ENCODE measurements around the gene CCDC32. TPM values are rescaled to one million over a fixed set of nuclear protein-coding genes. Genes with fewer than 3 reads are reported as not detected.
A peak's percentile ranks its signal among the peaks of the same experiment; 100 is the strongest.

The CCDC32 gene
- 10 to 100 TPM; 24.4 to 27.8 TPM for total RNA-seq

DNA sequence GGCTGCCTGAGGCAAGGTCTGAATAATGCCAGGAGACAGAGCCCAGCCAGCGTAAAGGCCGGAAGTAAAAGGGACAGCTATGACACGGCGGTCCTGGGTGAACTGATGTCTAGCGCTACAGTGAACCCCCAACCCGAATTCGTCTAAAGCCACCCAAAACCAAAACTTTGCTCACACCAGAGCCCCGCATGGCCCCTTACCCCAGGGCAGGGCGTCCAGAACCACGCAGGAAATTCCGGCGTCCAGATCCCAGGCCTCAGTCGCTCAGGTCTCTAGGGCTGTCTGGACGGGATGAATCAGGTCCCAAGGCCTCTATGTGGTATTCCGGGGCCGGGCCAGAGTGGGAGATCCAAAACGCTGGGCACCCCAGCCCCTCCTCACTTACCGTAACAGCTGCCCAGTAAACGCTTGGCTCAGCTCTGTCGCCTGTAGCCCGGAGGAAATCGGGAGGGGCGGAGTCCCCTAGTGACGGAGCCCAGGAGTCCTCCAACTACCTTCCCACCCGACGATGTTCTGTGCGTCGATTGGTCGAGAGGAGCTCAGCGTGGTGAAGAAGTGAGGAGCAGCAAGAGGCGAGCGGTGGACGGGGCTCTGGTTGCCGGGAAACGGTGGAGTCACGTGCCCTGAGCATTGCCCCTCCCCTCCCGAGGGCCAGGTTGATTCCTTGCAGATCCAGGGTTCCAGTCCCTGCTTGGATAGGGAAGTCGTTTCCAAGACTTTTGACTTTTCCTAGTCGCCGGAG lies at the start of gene CCDC32:
TSS of gene CCDC32 (minus strand) at position 452 of the 742 bp plus-strand sequence. CDS start 2,027 bp downstream, outside the sequence.
- Mint-ChIP-seq H3K36me3 (peaks cover 17% of the 10 kb centered on the region), H3K4me3 (peak within 1 kb of the TSS; percentile 91), H3K4me1 (peaks cover 52% of the 10 kb centered on the region), H3K27ac (peak within 1 kb of the TSS; percentile 94), H3K9me3 (ENCODE audit: low read depth) (no peaks in the 10 kb centered on the region), H3K27me3 (no peaks in the 10 kb centered on the region)
- peak; percentile 95 for ATAC-seq
- CTCF ChIA-PET, result interaction anchor here (0.7 to 4.0 kb wide), 8 partner anchors 10 to 329 kb away, joined by 3 to 27 read pairs (median 4); partner anchors contain the start of genes BAHD1 and VPS18
- DNase-seq, result peak; percentile 99

DNA sequence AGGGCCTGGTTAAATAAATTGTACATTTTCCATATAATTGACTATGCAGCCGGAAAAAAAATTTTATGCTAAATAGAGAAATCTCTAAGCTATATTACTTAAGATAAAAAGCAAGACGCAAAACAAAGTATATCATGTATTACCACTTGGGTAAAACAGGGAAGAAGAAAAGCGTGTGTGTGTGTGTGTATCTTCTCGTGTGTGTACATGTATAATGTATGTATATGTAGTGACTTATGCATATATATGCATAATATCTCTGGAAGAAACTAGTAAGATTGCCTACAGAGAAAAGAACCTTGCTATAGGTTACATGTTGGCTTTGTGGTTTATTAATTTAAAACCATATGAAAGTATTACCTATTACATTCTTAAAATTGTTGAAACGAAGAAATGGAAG lies 48.2 kb upstream of the CCDC32 start:
- peaks cover 31% of the 10 kb centered on the region for H3K36me3 Mint-ChIP-seq
- no peaks in the 10 kb centered on the region for H3K27me3 Mint-ChIP-seq
- no peaks in the 10 kb centered on the region for H3K9me3 Mint-ChIP-seq (ENCODE audit: low read depth)
- no peak overlapping the region for H3K27ac Mint-ChIP-seq
- H3K4me1 Mint-ChIP-seq, result no peaks in the 10 kb centered on the region
- H3K4me3 Mint-ChIP-seq, result no peak overlapping the region
- ATAC-seq, result no peak
- DNase-seq, result no peak
- CTCF ChIA-PET, result no interaction called here

DNA sequence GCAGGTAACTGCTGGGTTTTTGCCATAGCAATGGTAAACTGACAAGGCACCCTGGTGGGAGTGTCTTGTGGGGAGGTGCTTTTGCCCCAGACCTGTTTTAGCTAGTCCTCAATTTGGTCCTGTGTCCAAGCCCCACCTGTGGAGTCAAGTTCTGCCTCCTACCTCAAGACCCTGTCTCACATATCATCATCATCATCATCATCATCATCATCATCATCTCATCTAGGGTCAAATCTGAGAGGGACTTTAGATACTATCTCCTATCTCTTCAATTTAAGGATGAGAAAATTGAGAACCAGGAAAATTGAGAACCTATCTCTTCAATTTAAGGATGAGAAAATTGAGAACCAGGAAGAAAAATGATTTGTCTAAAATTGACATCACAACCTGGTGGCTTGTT lies 39.1 kb upstream of the CCDC32 start:
- DNase-seq (no peak), ATAC-seq (no peak)
- Mint-ChIP-seq H3K4me3 (no peak overlapping the region), H3K9me3 (ENCODE audit: low read depth) (no peaks in the 10 kb centered on the region), H3K27ac (no peak overlapping the region), H3K36me3 (peaks cover 27% of the 10 kb centered on the region), H3K27me3 (no peaks in the 10 kb centered on the region), H3K4me1 (peaks cover 6% of the 10 kb centered on the region)
- CTCF ChIA-PET, result interaction anchor here (1.1 to 1.2 kb wide), 2 partner anchors 36 to 290 kb away, joined by 3 read pairs; partner anchors contain the start of gene VPS18

- CTCF ChIA-PET, result interaction anchor here (0.6 to 1.7 kb wide), 2 partner anchors 9 to 11 kb away, joined by 3 to 5 read pairs; no protein-coding TSS in a partner anchor
- no peak overlapping the region for H3K4me3 Mint-ChIP-seq
- DNase-seq (no peak), ATAC-seq (no peak)
- H3K4me1 Mint-ChIP-seq, result peaks cover 16% of the 10 kb centered on the region
- no peak overlapping the region for H3K27ac Mint-ChIP-seq
- H3K9me3 Mint-ChIP-seq (ENCODE audit: low read depth), result no peaks in the 10 kb centered on the region
- H3K36me3 Mint-ChIP-seq, result peaks cover 17% of the 10 kb centered on the region
- no peaks in the 10 kb centered on the region for H3K27me3 Mint-ChIP-seq
Measured at GRCh38 chr15:40600956-40601355, 36.1 kb upstream of the CCDC32 start.

DNA sequence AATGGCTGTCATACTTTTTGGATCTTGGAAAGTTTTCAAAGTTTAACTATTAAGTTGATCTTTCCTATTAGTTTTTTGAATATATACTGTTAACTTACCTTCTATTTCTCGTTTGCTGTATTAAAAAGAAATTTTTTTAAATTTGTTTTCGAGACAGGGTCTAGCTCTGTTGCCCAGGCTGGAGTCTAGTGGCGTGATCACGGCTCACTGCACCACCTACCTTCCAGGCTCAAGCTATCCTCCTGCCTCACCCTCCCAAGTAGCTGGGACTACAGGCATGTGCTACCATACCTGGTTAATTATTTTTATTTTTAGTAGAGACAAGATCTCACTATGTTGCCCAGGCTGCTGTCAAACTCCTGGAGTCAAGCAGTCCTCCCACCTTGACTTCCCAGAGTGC lies 33.8 kb upstream of the CCDC32 start:
- Mint-ChIP-seq H3K27me3 (no peaks in the 10 kb centered on the region), H3K36me3 (peaks cover 18% of the 10 kb centered on the region), H3K9me3 (ENCODE audit: low read depth) (no peaks in the 10 kb centered on the region), H3K4me1 (peaks cover 30% of the 10 kb centered on the region), H3K27ac (no peak overlapping the region), H3K4me3 (no peak overlapping the region)
- DNase-seq (no peak), ATAC-seq (no peak)
- CTCF ChIA-PET, result interaction anchor here (0.7 to 2.3 kb wide), 2 partner anchors 9 to 18 kb away, joined by 3 to 14 read pairs; no protein-coding TSS in a partner anchor

GRCh38 chr15:40598126-40598525 lies 33.3 kb upstream of the CCDC32 start:
- ATAC-seq (no peak), DNase-seq (no peak)
- CTCF ChIA-PET, result interaction anchor here (0.7 to 2.3 kb wide), 2 partner anchors 8 to 833 kb away, joined by 3 to 14 read pairs; no protein-coding TSS in a partner anchor
- Mint-ChIP-seq H3K4me1 (peaks cover 34% of the 10 kb centered on the region), H3K9me3 (ENCODE audit: low read depth) (no peaks in the 10 kb centered on the region), H3K27ac (no peak overlapping the region), H3K36me3 (peaks cover 19% of the 10 kb centered on the region), H3K27me3 (no peaks in the 10 kb centered on the region), H3K4me3 (no peak overlapping the region)

DNA sequence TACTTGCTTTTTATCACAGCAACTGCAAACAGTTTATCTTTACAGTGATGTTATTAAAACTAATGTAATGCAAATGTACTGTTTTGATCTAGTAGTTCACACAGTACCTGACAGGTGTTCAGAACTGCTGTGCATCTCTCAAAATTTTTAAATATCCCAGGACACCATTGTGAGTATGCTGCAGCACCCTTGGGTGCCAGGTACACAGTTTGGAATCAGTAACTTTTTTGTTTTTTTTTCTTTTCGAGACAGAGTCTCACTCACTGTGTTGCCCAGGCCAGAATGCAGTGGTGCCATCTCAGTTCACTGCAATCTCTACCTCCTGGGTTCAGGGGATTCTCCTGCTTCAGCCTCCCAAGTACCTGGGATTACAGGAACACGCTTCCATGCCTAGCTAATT lies 32.2 kb upstream of the CCDC32 start:
- Mint-ChIP-seq H3K36me3 (peaks cover 17% of the 10 kb centered on the region), H3K27ac (no peak overlapping the region), H3K4me3 (no peak overlapping the region), H3K9me3 (ENCODE audit: low read depth) (no peaks in the 10 kb centered on the region), H3K27me3 (no peaks in the 10 kb centered on the region), H3K4me1 (peaks cover 41% of the 10 kb centered on the region)
- DNase-seq (no peak), ATAC-seq (no peak)
- CTCF ChIA-PET, result no interaction called here

- Mint-ChIP-seq H3K27ac (peak overlapping the region; percentile 24), H3K9me3 (ENCODE audit: low read depth) (no peaks in the 10 kb centered on the region), H3K4me3 (no peak overlapping the region), H3K4me1 (peaks cover 41% of the 10 kb centered on the region), H3K36me3 (peaks cover 17% of the 10 kb centered on the region), H3K27me3 (no peaks in the 10 kb centered on the region)
- ATAC-seq (no peak), DNase-seq (no peak)
- CTCF ChIA-PET, result interaction anchor here (1.2 kb wide), 1 partner anchor 27 kb away, joined by 4 read pairs; the partner anchor contains the start of gene RPUSD2
Measured at GRCh38 chr15:40595773-40596172, 30.9 kb upstream of the CCDC32 start.

DNA sequence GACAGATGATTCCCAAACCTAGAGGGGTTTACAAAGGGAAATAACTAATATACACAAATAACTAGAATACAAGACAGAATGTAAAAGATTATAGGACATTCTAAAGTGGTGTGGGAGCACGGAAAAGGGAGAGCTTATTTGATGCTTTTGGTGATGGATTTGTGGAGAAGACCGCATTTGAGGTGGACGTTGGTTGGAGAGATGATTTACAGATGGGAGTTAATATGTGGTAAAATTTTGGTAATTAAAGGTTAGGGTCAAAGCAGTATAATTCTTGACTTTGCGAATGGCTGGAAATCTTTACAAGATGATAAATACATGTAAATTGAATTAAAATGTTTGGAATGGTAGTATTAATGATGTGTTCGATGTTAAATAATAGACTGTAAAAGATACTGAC lies 30.4 kb upstream of the CCDC32 start:
- Mint-ChIP-seq H3K9me3 (ENCODE audit: low read depth) (no peaks in the 10 kb centered on the region), H3K27me3 (no peaks in the 10 kb centered on the region), H3K27ac (peak overlapping the region; percentile 99), H3K4me3 (peak overlapping the region; percentile 93), H3K4me1 (peaks cover 42% of the 10 kb centered on the region), H3K36me3 (peaks cover 15% of the 10 kb centered on the region)
- ATAC-seq (no peak), DNase-seq (no peak)
- CTCF ChIA-PET, result interaction anchor here (1.1 to 1.2 kb wide), 2 partner anchors 26 to 30 kb away, joined by 4 read pairs; partner anchors contain the start of genes CCDC32 and RPUSD2

DNA sequence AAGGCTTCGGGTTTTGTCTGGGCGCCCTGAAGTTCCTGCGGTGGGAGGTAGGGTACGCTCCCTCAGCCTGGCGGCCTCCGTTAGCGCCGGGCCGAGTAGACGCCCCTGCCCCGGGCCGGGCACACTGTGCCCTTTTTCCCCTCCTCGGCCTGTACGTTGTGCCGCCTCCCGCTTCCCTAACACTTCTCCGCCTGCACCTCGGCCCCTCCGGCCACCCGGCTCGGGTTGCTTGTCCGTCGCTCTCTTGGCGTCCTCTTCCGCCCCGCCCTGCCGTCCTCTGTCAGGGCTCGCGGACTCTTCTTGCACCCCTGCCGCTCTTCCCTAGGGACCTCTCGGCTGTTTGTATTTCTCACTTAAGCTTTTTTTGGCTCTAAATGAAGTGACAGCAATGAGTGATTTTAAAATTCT lies 29.6 kb upstream of the CCDC32 start:
- Mint-ChIP-seq H3K27me3 (no peaks in the 10 kb centered on the region), H3K4me3 (peak overlapping the region; percentile 93), H3K4me1 (peaks cover 45% of the 10 kb centered on the region), H3K36me3 (peaks cover 15% of the 10 kb centered on the region), H3K9me3 (ENCODE audit: low read depth) (no peaks in the 10 kb centered on the region), H3K27ac (peak overlapping the region; percentile 99)
- DNase-seq (no peak), ATAC-seq (peak; percentile 64)
- CTCF ChIA-PET, result interaction anchor here (1.1 to 1.2 kb wide), 2 partner anchors 26 to 29 kb away, joined by 4 read pairs; partner anchors contain the start of genes CCDC32 and RPUSD2

DNA sequence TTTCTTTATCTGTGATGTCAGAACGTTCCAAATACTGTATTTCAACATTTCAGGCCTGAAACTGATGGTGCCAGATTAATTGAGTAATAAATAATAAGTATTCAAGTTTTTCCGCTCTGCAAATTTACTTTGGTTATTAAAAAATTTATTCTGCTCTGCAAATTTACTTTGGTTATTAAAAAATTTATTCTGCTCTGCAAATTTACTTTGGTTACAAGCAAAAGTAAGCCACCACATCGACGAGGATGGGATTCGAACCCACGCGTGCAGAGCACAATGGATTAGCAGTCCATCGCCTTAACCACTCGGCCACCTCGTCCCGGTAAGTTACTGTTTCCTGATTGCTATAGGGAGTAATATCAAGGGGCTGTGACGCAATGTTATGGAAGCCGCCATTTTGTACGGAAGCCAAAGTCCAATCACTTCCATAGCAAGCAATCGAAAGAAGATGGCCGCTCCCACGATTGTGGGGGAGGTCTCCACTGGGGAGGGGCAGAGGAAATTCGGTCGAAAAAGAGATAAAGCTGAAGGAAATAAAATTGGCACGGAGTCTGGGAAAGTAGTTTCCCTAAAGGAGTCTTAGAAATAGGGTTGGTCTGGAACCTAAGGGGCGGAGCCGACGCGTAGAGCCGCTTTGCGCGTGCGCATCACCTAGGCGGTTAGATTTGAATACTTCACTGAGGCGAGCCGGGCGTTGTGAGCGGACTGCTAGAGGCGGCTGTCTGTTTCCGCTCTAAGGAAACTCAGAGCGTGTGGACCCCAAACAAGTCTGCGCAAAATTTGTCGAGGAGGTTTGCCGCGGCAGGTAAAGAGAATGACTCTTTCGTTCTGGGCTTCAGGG lies 29.0 kb upstream of the CCDC32 start, which contains the start of gene KNL1:
TSS of gene KNL1 (plus strand) at position 662 of the 841 bp plus-strand sequence. CDS start 8,683 bp downstream, outside the sequence.
- no peaks in the 10 kb centered on the region for H3K9me3 Mint-ChIP-seq (ENCODE audit: low read depth)
- H3K27ac Mint-ChIP-seq, result peak within 1 kb of the TSS; percentile 99
- peak within 1 kb of the TSS; percentile 93 for H3K4me3 Mint-ChIP-seq
- peaks cover 15% of the 10 kb centered on the region for H3K36me3 Mint-ChIP-seq
- ATAC-seq, result peak; percentile 89
- CTCF ChIA-PET, result interaction anchor here (0.8 to 1.7 kb wide), 5 partner anchors 10 to 29 kb away, joined by 3 to 4 read pairs (median 3); partner anchors contain the start of gene CCDC32
- peak; percentile 94 for DNase-seq
- peaks cover 2% of the 10 kb centered on the region for H3K27me3 Mint-ChIP-seq
- peaks cover 45% of the 10 kb centered on the region for H3K4me1 Mint-ChIP-seq

- ATAC-seq (no peak), DNase-seq (no peak)
- Mint-ChIP-seq H3K9me3 (ENCODE audit: low read depth) (no peaks in the 10 kb centered on the region), H3K36me3 (peaks cover 15% of the 10 kb centered on the region), H3K4me1 (peaks cover 45% of the 10 kb centered on the region), H3K27me3 (peaks cover 3% of the 10 kb centered on the region), H3K4me3 (peak overlapping the region; percentile 93), H3K27ac (peak overlapping the region; percentile 99)
- CTCF ChIA-PET, result interaction anchor here (0.8 to 1.7 kb wide), 4 partner anchors 9 to 28 kb away, joined by 3 to 4 read pairs (median 3); partner anchors contain the start of gene CCDC32
Measured at GRCh38 chr15:40593165-40593564, 28.3 kb upstream of the CCDC32 start.

DNA sequence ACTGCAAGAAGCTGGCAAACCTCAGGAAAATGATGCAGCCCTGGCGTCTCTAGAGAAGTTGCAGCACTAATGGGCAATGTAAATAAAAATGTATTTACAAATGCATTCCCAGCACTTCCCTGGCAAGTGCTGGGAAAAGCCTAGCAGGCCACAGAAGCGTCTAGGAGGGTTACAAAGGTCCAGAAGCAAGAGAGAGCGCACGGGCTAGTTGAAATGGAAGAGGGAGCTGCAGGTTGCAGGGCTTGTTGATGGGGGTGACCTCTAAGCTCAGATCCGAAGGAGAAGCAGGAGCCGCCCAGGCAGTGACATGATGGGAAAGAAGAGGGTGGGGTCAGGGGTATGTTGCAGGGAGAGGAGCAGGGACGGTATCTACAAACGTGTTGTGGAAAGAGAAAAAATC lies 26.5 kb upstream of the CCDC32 start:
- CTCF ChIA-PET, result interaction anchor here (0.7 to 2.6 kb wide), 3 partner anchors 25 to 303 kb away, joined by 3 to 27 read pairs (median 4); partner anchors contain the start of genes CCDC32 and VPS18
- Mint-ChIP-seq H3K4me1 (peaks cover 35% of the 10 kb centered on the region), H3K9me3 (ENCODE audit: low read depth) (no peaks in the 10 kb centered on the region), H3K4me3 (no peak overlapping the region), H3K27me3 (peaks cover 3% of the 10 kb centered on the region), H3K36me3 (peaks cover 9% of the 10 kb centered on the region), H3K27ac (no peak overlapping the region)
- ATAC-seq (no peak), DNase-seq (no peak)

Data from activated CD8-positive, alpha-beta memory T cell treated with anti-CD3 and anti-CD28 coated beads, Interleukin-2, amount 10 ng/mL, durations not matched to agents 7 days and 5 days (primary cell).